ENCODE measurements around the gene IL25.

IL25 gene

GRCh38 chr14:23365036-23365731, 7.4 kb upstream of the IL25 start, which contains the start of gene EFS:
EFS (minus strand) TSS chr14:23365172; CDS start chr14:23365025, 147 bp downstream.
- H3K4me3 ChIP-seq (ENCODE audit: low read length) = peak within 1 kb of the TSS; percentile 66
- no peak for TF ChIP-seq CTCF (IDR thresholded peaks at IDR 0.05; ENCODE audit: insufficient read depth, low read depth, low read length, missing control alignments)
- DNase-seq (ENCODE audit: low read depth) = peak; percentile 75

- peak overlapping the region; percentile 66 for H3K4me3 ChIP-seq (ENCODE audit: low read length)
- TF ChIP-seq CTCF (IDR thresholded peaks at IDR 0.05; ENCODE audit: insufficient read depth, low read depth, low read length, missing control alignments) = no peak
- peak; percentile 73 for DNase-seq (ENCODE audit: low read depth)
These were observed 6.7 kb upstream of the IL25 start for GRCh38 chr14:23365732-23366425.

GRCh38 chr14:23366426-23366921, 6.1 kb upstream of the IL25 start:
- DNase-seq (ENCODE audit: low read depth) = peak; percentile 83
- H3K4me3 ChIP-seq (ENCODE audit: low read length) = peak overlapping the region; percentile 66
- TF ChIP-seq CTCF (IDR thresholded peaks at IDR 0.05; ENCODE audit: insufficient read depth, low read depth, low read length, missing control alignments) = no peak

- no peak for TF ChIP-seq CTCF (IDR thresholded peaks at IDR 0.05; ENCODE audit: insufficient read depth, low read depth, low read length, missing control alignments)
- DNase-seq (ENCODE audit: low read depth) = no peak
- H3K4me3 ChIP-seq (ENCODE audit: low read length) = no peak overlapping the region
These were observed 2.4 kb upstream of the IL25 start for GRCh38 chr14:23370221-23370620.

GRCh38 chr14:23371865-23372264, 744 bp upstream of the IL25 start:
- no peak for TF ChIP-seq CTCF (IDR thresholded peaks at IDR 0.05; ENCODE audit: insufficient read depth, low read depth, low read length, missing control alignments)
- DNase-seq (ENCODE audit: low read depth) = no peak
- H3K4me3 ChIP-seq (ENCODE audit: low read length) = no peak overlapping the region

GRCh38 chr14:23373041-23373440, 432 bp downstream of the IL25 start:
- DNase-seq (ENCODE audit: low read depth) = no peak
- H3K4me3 ChIP-seq (ENCODE audit: low read length) = no peak overlapping the region
- no peak for TF ChIP-seq CTCF (IDR thresholded peaks at IDR 0.05; ENCODE audit: insufficient read depth, low read depth, low read length, missing control alignments)
